Measurements from ENCODE around the gene C12orf42.

C12orf42 gene

DNA sequence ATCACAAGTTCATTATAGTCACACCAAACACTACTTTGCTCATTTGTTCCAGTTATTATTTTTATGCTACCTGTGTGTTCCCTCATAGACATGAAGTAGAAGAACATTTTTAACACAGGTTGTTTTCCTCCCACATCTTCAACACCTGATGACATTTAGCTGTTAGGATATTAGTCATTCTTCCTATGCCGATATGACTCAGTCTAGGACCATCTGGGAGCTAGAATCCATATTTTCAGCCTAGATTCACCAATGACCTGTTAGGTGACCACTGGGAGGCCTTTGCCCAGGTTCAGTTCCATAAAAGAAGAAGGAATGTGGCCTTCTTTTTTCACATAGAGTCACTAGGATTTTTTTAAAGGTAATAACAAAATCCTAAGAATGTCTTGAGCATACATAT, 222.8 kb downstream of the C12orf42 start:
- Histone ChIP-seq H3K4me3 (ENCODE audit: low read length) (no peak overlapping the region), H3K9ac (ENCODE audit: low read length) (no peak overlapping the region), H3K27me3 (ENCODE audit: control insufficient read depth, insufficient read depth, low read length) (no peaks in the 10 kb centered on the region), H3K4me1 (ENCODE audit: control insufficient read depth, insufficient read depth, low read length) (no peaks in the 10 kb centered on the region), H3K36me3 (ENCODE audit: control insufficient read depth, insufficient read depth, low read length) (no peaks in the 10 kb centered on the region), H3K9me3 (ENCODE audit: control insufficient read depth, low read length) (no peaks in the 10 kb centered on the region)

DNA sequence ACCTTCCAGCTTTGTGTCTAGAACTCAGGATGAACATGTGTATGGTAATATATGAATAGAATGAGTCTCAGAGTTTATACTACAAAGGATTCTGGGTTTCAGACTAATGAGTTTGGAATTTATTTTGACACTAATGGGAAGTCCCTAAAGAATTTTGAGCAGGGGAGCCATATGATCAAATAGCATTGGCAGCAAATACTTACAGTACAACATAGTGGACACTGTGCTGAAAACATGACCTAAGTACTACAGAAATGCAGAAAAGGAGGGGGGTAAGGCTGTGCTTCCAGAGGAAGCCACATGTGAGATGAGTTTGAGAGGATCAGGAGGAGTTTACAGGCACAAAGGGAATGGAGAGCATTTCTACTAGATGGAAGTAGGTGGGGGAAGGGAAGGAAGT, 225.8 kb downstream of the C12orf42 start:
- no peaks in the 10 kb centered on the region for H3K4me1 ChIP-seq (ENCODE audit: control insufficient read depth, insufficient read depth, low read length)
- no peaks in the 10 kb centered on the region for H3K9me3 ChIP-seq (ENCODE audit: control insufficient read depth, low read length)
- H3K36me3 ChIP-seq (ENCODE audit: control insufficient read depth, insufficient read depth, low read length), result no peaks in the 10 kb centered on the region
- no peaks in the 10 kb centered on the region for H3K27me3 ChIP-seq (ENCODE audit: control insufficient read depth, insufficient read depth, low read length)
- no peak overlapping the region for H3K4me3 ChIP-seq (ENCODE audit: low read length)
- H3K9ac ChIP-seq (ENCODE audit: low read length), result no peak overlapping the region

DNA sequence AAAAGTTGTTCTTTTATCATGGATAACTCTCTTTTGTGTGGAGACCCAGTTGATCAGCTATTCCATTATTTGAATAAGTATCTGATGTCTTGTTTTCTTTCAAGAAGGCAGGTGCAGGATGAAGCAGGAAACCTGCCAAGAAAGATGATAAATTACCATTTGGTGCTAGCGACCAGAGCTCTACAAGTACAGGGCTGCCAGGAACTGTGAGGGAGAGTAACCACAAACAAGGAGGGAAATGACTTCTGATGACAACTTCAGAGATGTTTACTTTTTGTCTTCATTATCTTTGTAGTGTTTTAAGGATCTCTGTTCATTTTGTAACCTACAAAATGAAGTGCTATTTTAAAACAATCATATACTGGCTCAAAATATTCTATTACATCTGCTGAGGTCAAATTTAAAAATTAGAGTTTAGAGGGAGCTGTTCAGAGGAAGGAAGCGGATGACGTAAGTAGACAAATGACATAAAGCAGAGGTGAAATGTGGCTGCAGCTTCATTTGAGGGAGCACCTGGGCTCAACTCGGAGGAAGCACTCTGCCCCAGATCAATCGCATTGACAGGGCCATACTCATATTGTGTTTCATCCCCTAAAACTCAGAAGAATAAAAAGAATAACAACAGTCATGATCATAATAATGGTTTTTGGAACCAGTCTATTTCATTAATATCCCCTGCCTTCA, 226.8 kb downstream of the C12orf42 start:
- no peak overlapping the region for H3K4me3 ChIP-seq (ENCODE audit: low read length)
- H3K9ac ChIP-seq (ENCODE audit: low read length), result no peak overlapping the region

DNA sequence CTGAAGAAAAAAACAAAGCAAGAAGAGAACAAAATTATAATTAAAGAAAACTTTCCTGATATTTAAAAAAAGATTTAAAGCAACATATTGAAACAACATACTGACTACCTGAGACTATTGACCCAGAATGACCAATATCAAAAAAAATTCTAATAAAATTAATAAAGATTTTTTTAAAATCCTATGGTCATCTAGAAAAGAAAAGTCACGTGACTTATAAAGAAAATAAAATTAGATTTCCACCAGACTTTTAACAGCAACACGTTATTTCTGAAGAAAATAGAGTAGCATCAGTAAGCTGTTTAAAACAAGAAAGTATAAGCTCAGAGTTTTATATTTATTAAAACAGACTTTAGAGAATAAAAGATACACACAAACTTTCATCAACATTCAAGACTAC, 238.0 kb downstream of the C12orf42 start:
- H3K4me1 ChIP-seq (ENCODE audit: control insufficient read depth, insufficient read depth, low read length), result no peaks in the 10 kb centered on the region
- no peaks in the 10 kb centered on the region for H3K27me3 ChIP-seq (ENCODE audit: control insufficient read depth, insufficient read depth, low read length)
- no peaks in the 10 kb centered on the region for H3K36me3 ChIP-seq (ENCODE audit: control insufficient read depth, insufficient read depth, low read length)
- H3K9me3 ChIP-seq (ENCODE audit: control insufficient read depth, low read length), result no peaks in the 10 kb centered on the region
- H3K9ac ChIP-seq (ENCODE audit: low read length), result no peak overlapping the region
- no peak overlapping the region for H3K4me3 ChIP-seq (ENCODE audit: low read length)

More for the DNA sequence above, 226.8 kb downstream of the C12orf42 start:
- no peaks in the 10 kb centered on the region for H3K27me3 ChIP-seq (ENCODE audit: control insufficient read depth, insufficient read depth, low read length)
- H3K4me1 ChIP-seq (ENCODE audit: control insufficient read depth, insufficient read depth, low read length), result no peaks in the 10 kb centered on the region
- no peaks in the 10 kb centered on the region for H3K36me3 ChIP-seq (ENCODE audit: control insufficient read depth, insufficient read depth, low read length)
- H3K9me3 ChIP-seq (ENCODE audit: control insufficient read depth, low read length), result no peaks in the 10 kb centered on the region

Data from mucosa of stomach (tissue), 1 donor.